ENCODE data around the gene TNIK.

DNA sequence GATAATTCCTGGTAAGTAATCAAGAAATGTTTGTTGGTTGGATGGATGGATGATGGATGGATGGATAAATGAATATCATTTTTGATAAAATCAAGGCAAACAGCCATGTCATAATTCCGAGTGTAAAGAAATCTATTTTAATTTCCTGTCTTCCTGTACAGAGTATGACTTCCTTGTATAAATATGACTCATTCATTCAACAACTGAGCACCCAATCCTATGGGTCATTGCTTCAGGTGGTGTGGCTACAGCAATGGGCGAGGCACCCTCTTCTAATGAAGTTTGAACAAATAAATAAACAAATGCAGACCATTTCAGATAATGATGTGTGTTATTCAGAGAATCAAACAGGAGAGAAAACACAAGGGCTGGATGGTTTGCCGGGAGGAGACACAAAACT, 198.7 kb downstream of the TNIK start:
- TF ChIP-seq CTCF (IDR thresholded peaks at IDR 0.05; ENCODE audit: low read depth, low read length): no peak
- TF ChIP-seq MYC (IDR thresholded peaks at IDR 0.05; ENCODE audit: low read depth, low read length): no peak
- TF ChIP-seq POLR2A (IDR thresholded peaks at IDR 0.05; ENCODE audit: extremely low read depth, insufficient read length): no peak
- TF ChIP-seq, protein P1, sequence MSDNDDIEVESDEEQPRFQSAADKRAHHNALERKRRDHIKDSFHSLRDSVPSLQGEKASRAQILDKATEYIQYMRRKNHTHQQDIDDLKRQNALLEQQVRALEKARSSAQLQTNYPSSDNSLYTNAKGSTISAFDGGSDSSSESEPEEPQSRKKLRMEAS (IDR thresholded peaks at IDR 0.05; ENCODE audit: low read depth, low read length): no peak

Data from NB4 (cell line).